GM21529 (cell line): ENCODE results near the gene RIC1.
"Not testable (repeated sequence)": the region's sequence is repeated elsewhere in the genome, so short reads cannot be mapped to it uniquely, and the experiment has no call there.

ENCODE experiments used
- ATAC-seq: cut with Tn5 transposase; IDR thresholded peaks from one replicate; pipeline ENCODE4 v1.9.1; 2021; ENCODE audit not compliant: unreplicated experiment

The RIC1 gene

DNA sequence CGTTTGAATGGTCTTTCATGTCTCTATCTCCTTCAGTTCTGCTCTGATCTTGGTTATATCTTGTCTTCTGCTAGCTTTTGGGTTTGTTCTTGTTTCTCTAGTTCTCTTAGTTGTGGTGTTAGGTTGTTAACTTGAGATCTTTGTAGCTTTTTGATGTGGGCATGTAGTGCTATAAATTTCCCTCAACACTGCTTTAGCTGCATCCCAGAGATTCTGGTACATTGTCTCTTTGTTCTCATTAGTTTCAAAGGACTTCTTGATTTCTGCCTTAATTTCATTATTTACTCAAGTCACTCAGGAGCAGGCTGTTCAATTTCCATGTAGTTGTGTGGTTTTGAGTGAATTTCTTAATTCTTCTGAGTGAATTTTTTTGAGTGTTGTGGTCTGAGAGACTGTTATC lies 33.9 kb downstream of the RIC1 start:
- not testable (repeated sequence) for ATAC-seq

DNA sequence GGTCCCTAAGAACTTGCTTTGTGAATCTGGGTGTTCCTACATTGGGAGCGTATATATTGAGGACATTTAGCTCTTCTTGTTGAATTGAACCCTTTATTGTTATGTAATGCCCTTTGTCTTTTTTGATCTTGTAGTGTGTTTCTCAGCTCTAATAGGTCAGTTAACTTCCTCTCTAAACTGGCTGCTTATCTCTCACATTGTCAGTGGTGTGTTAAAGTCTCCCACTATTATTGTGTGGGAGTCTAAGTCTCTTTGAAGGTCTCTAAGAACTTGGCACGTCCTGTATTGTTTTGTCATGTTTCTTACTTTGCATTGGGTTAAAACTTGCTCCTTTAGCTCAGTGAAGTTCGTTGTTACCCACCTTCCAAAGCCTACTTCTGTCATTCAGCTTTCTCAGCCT lies 36.2 kb downstream of the RIC1 start:
- ATAC-seq = no peak

DNA sequence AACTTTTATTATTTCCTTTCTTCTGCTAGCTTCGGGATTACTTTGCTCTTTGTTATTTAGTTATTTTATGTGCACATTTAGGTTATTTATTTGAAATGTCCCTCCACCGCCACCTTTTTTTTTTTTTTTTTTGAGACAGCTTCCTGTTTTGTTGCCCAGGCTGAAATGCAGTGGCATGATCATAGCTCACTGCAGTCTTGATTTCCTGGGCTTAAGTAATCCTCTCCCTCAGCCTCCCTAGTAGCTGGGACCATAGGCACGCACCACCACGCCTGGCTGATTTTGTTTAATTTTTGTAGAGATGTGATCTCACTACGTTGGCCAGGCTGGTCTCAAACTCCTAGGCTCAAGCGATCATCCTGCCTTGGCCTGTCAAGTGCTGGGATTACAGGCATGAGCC lies 38.5 kb downstream of the RIC1 start:
- ATAC-seq = no peak

DNA sequence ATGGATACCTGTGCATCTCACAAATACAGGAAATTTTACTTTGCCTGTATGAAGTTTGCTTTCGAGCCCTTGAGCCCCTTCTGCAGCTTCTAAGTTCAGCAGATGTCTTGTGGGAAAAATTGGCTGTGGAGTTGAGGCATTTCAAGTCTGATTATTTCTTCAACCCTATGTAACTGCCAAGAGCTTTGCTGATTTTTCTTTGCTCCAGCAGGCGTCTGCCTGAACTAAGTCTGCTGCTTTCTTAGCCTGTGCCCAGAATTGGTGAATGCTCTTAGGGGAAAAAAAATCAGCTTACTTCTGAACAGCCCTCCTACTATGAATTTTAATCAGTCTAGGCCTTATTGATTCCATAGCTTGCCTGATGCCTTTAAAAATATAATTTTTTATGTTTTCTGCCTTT lies 41.2 kb downstream of the RIC1 start:
- no peak for ATAC-seq

DNA sequence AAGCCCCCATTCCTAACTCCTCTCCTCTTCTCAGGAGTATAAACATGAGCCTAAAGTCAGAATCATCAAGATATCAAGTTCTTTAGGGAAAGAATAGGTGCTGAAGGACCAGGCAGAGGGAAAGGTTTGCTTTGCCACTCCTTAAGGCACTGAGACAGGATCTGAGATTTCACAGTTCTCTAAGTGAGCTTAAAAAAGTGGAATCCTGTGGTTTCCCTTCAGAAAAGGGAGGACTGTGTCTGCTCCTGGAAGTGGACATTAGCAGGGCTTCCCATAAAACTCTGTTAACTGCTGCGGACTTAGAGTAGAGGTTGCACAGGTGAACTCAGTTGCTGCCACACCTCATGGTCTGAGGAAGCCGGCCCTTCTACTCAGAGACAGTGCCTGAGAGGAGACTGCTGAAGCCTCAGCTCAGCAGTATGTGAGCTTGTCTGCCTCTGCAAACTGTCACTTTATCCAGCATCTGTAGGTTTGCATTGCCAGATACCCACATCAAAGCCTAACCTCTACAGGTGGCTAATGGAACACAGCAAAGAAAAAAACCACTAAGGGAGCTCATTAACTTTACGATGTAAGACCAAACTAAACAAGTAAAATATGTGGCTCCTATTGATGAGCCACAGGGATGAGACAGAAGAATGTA lies 42.9 kb downstream of the RIC1 start:
- no peak for ATAC-seq

DNA sequence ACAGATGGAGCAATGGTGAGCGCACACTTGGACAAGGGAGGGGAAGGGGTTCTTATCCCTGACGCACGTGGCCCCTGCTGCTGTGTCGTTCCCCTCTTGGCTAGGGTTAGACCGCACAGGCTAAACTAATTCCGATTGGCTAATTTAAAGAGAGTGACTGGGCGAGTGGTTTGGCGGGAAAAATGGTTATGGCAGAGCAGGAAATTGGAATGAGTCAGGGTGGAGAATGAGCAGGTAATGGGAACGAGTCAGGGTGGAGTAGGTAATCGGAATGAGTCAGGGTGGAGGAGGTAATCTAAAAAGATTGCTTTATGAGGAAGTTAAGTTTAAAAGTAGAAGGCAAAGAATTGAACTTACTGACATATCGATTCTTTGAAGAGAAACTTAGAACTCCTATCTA lies 46.1 kb downstream of the RIC1 start:
- ATAC-seq = not testable (repeated sequence)

DNA sequence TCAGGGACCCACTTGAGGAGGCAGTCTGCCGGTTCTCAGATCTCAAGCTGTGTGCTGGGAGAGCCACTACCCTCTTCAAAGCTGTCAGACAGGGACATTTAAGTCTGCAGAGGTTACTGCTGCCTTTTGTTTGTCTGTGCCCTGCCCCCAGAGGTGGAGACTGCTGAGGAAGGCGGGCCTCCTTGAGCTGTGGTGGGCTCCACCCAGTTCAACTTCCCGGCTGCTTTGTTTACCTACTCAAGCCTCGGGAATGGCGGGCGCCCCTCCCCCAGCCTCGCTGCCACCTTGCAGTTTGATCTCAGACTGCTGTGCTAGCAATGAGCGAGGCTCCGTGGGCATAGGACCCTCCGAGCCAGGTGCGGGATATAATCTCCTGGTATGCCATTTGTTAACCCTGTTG lies 54.7 kb downstream of the RIC1 start:
- ATAC-seq = not testable (repeated sequence)

DNA sequence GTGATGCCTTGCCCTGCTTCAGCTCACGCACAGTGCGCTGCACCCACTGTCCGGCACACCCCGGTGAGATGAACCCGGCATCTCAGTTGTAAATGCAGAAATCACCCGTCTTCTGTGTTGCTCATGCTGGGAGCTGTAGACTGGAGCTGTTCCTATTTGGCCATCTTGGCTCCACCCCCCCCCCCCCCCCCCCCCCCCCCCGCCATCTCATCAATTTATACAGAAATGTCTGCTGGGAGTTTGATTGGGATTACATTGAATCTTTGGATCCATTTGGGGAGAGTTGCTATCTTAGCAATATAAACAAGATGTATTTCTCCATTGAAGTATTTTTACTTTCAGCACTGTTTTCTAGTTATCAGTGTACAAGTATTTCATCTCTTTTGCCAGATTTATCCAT lies 55.2 kb downstream of the RIC1 start:
- ATAC-seq = no peak

DNA sequence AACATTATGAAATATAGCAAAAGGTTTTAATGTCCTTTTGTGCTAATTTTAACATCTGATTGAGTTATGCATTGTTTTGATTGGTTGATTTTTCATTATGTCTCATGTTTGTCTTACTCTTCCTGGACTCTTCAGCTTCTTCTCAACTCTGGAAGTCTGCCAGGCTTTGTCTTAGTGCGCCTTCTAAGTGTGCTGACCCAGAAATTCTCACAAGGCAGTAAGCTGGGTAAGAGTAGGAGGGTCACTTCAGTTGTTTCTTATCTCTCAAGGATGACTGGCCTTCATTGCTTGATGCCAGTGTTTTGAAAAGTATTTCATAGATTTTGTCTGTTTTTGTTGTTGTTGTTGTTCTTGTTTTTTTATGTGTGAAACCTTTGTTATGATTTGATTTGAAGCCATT lies 59.2 kb downstream of the RIC1 start:
- ATAC-seq = no peak

DNA sequence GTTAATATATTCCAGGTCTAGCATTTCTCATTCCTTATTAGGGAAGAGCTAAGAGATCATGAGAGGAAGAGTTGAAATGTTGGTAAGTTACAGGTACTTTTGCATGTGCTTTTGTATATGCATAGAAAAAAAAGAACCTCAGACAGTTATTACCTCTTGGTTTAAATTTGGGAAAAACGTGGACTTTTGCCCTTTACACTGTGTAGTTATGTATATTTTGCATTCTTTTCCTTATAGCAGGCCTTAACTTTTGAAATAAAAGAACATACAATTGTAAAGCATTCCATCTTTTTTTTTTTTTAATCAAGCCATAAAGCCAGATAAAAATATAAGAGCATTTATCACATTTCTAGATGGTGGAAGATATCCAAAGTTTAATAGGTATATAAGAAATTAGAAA lies 61.4 kb downstream of the RIC1 start:
- no peak for ATAC-seq

DNA sequence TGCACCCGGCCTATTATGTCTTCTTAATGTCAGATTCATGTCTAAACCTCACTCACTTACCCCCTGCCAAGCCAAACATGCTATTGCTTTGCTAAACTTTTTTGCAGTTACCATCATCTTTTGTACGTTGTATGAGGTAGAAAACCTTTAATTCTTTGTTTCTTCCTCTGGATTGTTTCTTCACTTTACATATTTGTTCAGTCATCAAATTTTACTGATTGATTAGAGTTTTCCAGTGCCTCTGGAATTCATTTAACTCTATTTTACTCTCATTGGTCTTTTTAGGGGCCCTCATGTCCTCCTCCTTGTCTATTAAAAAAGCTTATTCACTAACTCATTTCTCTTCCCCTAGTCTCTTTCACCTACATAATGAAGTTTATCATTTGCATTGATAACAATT lies 67.0 kb downstream of the RIC1 start:
- ATAC-seq = no peak

DNA sequence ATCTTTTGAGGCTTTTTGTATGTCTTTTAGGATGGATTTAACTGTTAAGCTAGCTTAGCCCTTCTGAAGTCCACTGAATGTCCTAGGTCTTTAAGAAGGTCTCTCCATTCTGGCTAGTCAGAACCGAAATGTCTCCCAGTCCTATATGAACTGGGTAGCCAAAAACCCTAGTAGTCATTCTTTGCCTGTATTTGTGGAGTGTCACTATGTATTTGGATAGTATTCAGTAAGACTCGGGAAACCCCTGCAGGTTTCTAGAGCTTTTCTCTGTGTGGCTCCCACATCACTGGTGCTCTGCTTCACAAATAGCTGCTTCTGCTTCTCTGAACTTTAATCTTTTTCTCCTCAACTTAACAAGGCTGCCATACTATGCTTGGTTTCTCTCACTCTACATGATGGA lies 68.0 kb downstream of the RIC1 start:
- peak; percentile 74 for ATAC-seq

DNA sequence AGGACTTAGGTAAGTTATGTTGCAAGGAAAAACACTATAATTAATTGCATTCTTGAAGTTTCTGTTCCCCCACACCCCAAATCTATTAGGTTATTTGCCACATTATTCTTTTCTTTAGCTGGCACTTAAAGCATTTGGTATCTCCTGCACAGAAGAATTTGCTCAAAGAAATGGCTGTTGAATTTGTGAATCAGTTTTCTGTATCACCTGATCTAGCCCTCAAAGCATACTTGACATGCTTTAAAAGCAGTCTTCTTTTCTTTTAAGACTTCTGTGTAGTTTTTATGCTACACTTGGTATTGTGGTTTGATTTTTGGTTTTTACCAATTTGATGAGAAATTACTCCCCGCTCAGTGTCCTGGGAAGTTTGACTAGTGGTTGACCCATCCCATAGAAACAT lies 69.1 kb downstream of the RIC1 start:
- ATAC-seq = no peak

DNA sequence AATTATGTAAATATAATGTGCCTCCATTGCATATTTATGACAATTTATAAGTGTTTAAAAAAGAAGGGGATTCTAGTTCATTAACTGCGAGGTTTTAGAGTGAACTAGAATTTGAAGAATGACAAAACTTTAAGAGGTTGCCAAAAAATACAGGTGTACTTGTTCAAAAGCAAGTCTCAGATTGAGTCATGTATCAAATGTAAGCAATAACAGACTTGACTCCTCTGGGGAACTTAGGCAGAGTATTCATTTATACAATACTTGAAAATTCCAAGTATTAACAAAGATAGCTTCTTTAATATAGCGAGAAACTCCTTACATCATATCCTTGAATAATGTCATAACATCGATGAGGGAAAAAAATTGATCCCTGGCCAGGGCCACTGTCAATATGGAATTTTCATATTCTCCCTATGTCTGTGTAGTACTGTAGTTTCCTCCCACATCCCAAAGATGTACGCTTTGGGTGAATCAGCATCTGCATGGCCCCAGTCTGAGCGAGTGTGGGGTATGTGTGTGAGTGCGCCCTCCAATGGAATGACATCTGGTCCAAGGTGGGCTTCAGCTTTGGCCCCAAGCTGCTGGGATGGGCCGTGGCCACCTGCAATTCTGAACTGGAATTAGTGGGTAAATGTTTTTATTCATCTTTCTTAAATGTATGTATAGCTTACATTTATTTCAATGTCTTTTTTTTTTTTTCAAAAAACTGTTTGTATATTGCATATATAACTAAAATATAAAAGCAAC lies 70.1 kb downstream of the RIC1 start:
- no peak for ATAC-seq

DNA sequence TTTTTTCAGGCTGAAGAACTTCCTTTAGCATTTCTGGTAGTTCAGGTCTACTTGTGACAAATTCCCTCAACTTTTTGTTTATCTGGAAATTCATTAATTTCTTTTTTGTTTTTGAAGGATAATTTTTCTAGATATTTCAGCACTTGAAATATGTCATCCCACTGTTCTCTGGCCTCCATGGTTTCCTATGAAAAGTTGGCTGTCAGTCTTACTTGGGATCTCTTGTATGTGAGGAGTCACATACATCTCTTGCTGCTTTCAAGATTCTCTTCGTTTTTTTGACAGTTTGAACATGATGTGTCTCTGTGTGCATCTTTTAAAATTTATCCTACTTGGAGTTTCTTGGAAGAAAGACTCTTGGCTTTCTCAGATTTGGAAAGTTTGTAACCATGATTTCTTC lies 79.5 kb downstream of the RIC1 start:
- no peak for ATAC-seq

DNA sequence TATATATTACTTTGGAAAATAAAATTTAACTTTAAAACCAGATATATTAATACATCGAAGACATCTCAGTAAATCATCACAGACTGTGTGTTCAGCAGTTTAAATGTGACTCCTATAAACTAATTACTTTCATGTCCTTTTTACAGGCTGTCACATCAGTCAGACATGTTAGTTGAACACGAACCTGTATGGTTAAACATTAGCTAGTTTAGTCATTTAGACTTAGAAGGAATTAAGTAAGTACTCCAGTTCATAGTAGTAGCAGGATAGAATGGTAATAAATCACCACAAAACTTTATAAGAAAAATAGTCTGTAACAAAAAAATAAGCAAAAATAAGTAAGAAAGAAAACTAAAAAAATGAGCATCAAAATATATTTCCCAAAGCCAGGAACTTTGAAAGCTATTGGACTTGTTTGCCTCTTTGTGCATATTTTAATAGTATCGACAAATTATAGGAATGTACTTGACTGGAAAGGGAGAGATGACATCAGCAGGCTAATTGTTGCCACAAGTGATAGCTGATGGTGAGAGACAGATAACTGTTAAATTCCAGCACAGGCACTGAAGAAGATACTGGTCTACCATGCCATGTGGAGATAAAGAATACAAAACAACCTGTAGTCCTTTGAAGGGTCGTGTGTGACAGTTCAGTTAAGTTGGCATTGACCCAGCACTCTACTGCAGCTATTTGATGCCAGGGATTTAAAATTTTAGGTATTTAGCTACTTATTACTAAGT lies 83.9 kb downstream of the RIC1 start:
- no peak for ATAC-seq

DNA sequence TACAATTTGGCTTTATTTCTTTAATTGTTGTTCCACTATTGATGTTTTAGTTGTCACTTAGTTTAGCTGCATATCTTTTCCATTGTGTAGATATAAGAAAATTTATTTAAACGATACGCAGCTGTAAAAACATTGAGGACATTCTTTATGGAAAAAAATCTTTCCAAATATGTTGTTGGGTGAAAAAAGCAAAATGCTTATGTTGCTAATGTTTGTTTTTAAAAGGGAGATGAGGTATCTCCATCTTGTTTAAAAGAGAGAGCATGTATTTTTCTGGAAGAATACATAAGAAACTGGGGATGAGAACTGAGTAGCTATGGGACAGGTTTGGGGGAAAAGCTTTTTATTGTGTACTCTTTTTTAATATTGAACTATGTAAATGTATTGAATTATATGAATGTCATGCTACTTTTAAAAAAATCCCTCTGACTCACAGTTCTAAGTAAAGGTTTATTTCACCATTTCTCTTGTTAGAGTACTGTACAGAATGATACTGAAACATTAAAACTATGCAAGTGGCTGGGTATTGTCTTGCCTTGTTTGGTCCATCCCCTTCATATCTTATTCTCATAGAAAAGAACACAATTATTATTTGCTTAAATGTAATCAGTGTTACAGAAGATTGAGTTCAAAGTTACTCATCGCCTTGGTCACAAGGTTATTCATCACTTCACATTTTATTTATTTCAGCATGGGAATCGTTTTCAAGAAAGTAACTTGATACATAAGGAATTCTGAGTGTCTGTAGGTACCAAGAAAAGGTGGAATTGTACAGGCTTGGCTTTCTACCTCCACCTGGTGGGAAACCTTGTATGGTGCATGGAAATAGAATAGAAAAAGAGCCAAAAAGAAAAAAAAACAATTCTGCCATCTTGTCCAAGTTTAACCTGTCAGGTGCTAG lies 85.8 kb downstream of the RIC1 start:
- no peak for ATAC-seq

DNA sequence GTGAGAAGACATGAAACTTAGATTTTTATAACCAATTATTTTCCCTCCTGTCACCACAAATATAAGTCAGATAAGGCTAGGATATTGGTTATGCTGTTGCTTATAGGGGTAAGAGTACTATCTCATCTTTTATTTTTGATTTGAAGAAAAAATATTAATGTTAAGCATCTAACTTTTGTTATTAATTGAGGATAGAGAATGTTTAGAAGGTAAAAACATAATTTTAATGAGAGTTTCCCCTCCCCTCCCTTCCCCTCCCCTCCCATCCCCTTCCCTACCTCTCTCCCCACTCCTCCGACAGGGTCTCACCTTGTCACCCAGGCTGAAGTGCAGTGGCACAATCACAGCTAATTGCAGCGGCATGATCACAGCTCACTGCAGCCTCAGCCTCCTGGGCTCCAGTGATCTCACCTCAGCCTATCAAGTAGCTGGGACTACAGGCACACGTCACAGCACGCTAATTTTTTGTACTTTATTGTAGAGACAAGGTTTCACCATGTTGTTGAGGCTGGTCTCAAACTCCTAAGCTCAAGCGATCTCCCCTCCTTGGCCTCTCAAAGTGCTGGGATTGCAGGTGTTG lies 86.7 kb downstream of the RIC1 start:
- ATAC-seq = no peak

DNA sequence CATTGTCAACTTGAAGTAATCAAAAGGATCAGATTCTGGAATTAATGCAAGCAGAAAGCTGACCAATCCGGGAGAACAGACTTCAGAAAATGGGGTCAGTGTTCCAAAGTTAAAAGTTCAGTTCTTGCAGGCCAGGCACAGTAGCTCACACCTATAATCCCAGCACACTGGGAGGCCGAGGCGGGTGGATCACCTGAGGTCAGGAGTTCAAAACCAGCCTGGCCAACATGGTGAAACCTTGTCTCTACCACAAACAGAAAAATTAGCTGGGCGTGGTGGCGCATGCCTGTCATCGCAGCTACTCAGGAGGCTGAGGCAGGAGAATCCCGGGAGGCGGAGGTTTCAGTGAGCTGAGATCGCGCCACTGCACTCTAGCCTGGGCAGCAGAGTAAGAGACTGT lies 88.5 kb downstream of the RIC1 start:
- ATAC-seq = not testable (repeated sequence)

DNA sequence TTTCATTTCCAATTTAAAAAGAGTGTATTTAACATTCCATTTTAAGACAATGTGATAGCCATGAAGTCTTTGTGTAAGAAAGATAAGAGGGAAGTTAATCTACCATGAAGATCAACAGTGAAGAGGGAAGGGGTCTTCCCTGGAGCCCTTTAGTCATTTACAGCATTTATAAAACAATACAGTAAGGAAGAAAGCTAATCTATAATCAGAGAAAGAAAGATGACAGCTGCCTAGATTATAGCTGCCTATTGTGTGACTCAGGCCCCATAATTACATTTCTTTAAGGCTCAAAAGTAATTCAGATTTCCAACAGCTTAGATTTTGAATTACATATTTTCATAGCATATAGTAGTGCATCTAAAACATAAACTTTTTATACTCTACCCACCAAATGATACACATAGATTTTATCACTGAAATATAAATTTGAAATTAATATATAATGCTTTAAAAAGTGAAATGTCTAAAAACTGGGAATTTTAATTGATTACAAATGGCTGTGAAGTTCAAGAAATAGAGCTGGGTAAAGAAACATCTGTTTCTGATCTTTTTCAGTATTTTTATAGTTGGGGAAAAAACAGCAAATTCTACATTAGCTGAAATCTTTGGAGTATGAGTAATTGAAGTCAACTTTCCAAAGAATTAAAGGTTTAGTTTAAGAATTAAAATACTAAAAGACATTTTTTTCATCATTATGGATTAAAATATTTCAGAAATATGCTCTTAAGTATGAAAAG lies 89.6 kb downstream of the RIC1 start:
- no peak for ATAC-seq
